IMR-90 (cell line): Measurements from ENCODE around the gene XYLB. TPM values are rescaled to one million over a fixed set of nuclear protein-coding genes. Genes with fewer than 3 reads are reported as not detected.

Experiments used
- ATAC-seq: fragments of 200-7000 bp; cut with Tn5 transposase; 2 replicates; pipeline ENCODE4 v1.9.1; 2020; ENCODE audit warnings: low read depth, mild to moderate bottlenecking, moderate library complexity
- BruUV-seq: library from RNA; stranded (reverse); fragments of 400-500 nt; replicated peaks from 2 replicates; lab custom pipeline; 2021; lab: Mats Ljungman, UMichigan
- CTCF ChIA-PET: fragments of 300-600 bp; formaldehyde crosslinking; extraction: SDS; loops from one replicate; lab custom pipeline; 2021; ENCODE audit warnings: antibody characterized with exemption; lab: Yijun Ruan, JAX
- POLR2A ChIA-PET: fragments of 300-600 bp; sonication (Branson Sonifier 250); formaldehyde crosslinking; loops from one replicate; lab custom pipeline; 2022; ENCODE audit warnings: antibody characterized with exemption; ENCODE audit not compliant: unreplicated experiment; lab: Charles Lee
- DNase-seq: peaks from one replicate; pipeline ENCODE4 v3.0.0; 2013
- H2AFZ ChIP-seq: replicated peaks from 2 replicates; pipeline ENCODE3; 2013; ENCODE audit warnings: low read length, mild to moderate bottlenecking; ENCODE audit not compliant: poor library complexity
- H2AK5ac ChIP-seq: 2 replicates; pipeline ENCODE4 v1.6.1; 2013; ENCODE audit warnings: low read depth, low read length, inconsistent platforms
- H2AK9ac ChIP-seq: replicated peaks from 2 replicates; pipeline ENCODE3; 2013; ENCODE audit warnings: mild to moderate bottlenecking, low read depth, low read length, moderate library complexity; ENCODE audit not compliant: poor library complexity
- H2BK120ac ChIP-seq: 2 replicates; pipeline ENCODE4 v1.6.1; 2013; ENCODE audit warnings: low read depth, low read length, inconsistent platforms
- H2BK15ac ChIP-seq: 3 replicates; pipeline ENCODE4 v1.6.1; 2013; ENCODE audit warnings: low read depth, low read length, inconsistent platforms
- H2BK20ac ChIP-seq: 2 replicates; pipeline ENCODE4 v1.6.1; 2013; ENCODE audit warnings: low read depth, mild to moderate bottlenecking, inconsistent platforms, low read length, moderate library complexity
- H2BK5ac ChIP-seq: 2 replicates; pipeline ENCODE4 v1.6.1; 2013; ENCODE audit warnings: mild to moderate bottlenecking, low read depth, low read length, inconsistent platforms; ENCODE audit not compliant: poor library complexity, severe bottlenecking
- H3K14ac ChIP-seq: replicated peaks from 2 replicates; pipeline ENCODE4 v1.6.1; 2013; ENCODE audit warnings: low read depth, low read length, inconsistent platforms
- H3K18ac ChIP-seq: 2 replicates; pipeline ENCODE4 v1.6.1; 2013; ENCODE audit warnings: low read depth, low read length, control low read depth
- H3K23ac ChIP-seq: 2 replicates; pipeline ENCODE4 v1.6.1; 2013; ENCODE audit warnings: low read depth, low read length, inconsistent platforms
- H3K27ac ChIP-seq: 2 replicates; pipeline ENCODE4 v1.5.1; 2013; ENCODE audit warnings: mild to moderate bottlenecking, control low read depth, low read length; ENCODE audit not compliant: insufficient read depth
- H3K27me3 ChIP-seq: 2 replicates; pipeline ENCODE4 v1.6.1; 2013; ENCODE audit warnings: low read length; ENCODE audit not compliant: control insufficient read depth, insufficient read depth
- H3K36me3 ChIP-seq: 2 replicates; pipeline ENCODE4 v1.6.1; 2013; ENCODE audit warnings: low read length, mixed read lengths; ENCODE audit not compliant: control insufficient read depth, insufficient read depth
- H3K4ac ChIP-seq: 2 replicates; pipeline ENCODE4 v1.6.1; 2013; ENCODE audit warnings: low read depth, low read length, inconsistent platforms
- H3K4me1 ChIP-seq: 2 replicates; pipeline ENCODE4 v1.6.1; 2013; ENCODE audit warnings: low read length, mixed read lengths; ENCODE audit not compliant: control insufficient read depth, insufficient read depth
- H3K4me2 ChIP-seq: 2 replicates; pipeline ENCODE4 v1.6.1; 2013; ENCODE audit warnings: low read depth, mild to moderate bottlenecking, control low read depth, low read length, moderate library complexity
- H3K4me3 ChIP-seq: 2 replicates; pipeline ENCODE4 v1.5.1; 2013; ENCODE audit warnings: low read depth, mild to moderate bottlenecking, control low read depth, low read length, moderate library complexity; ENCODE audit not compliant: insufficient read depth
- H3K56ac ChIP-seq: 2 replicates; pipeline ENCODE4 v1.6.1; 2013; ENCODE audit warnings: low read length, inconsistent platforms; ENCODE audit not compliant: insufficient read depth; ENCODE audit errors: extremely low read depth
- H3K79me1 ChIP-seq, 2 experiments: 2 replicates each; pipeline ENCODE4 v1.6.1; 2013; ENCODE audit warnings: low read length in 2 of 2, inconsistent platforms in 1 of 2, low read depth in 1 of 2
- H3K9ac ChIP-seq: 2 replicates; pipeline ENCODE4 v1.6.1; 2013; ENCODE audit warnings: low read depth, low read length, control low read depth
- H3K9me1 ChIP-seq: 2 replicates; pipeline ENCODE4 v1.6.1; 2013; ENCODE audit warnings: low read length, inconsistent platforms; ENCODE audit not compliant: insufficient read depth
- H3K9me3 ChIP-seq: 2 replicates; pipeline ENCODE4 v1.6.1; 2013; ENCODE audit warnings: low read length; ENCODE audit not compliant: control insufficient read depth, insufficient read depth
- H4K20me1 ChIP-seq: 2 replicates; pipeline ENCODE4 v1.6.1; 2013; ENCODE audit warnings: low read length, inconsistent platforms; ENCODE audit not compliant: insufficient read depth
- H4K5ac ChIP-seq: 2 replicates; pipeline ENCODE4 v1.6.1; 2013; ENCODE audit warnings: mild to moderate bottlenecking, low read depth, low read length, control low read depth
- H4K8ac ChIP-seq, 2 experiments: 2 replicates each; pipeline ENCODE4 v1.6.1; 2013; ENCODE audit warnings: low read depth in 2 of 2, low read length in 2 of 2, control low read depth in 1 of 2, inconsistent platforms in 1 of 2
- H4K91ac ChIP-seq: 2 replicates; pipeline ENCODE4 v1.6.1; 2013; ENCODE audit warnings: low read depth, low read length, inconsistent platforms; ENCODE audit not compliant: insufficient read depth
- CEBPB ChIP-seq: IDR thresholded peaks from 2 replicates; pipeline ENCODE4 v1.6.1; 2012; ENCODE audit warnings: low read depth, low read length, improper control_type of control experiment
- FOS ChIP-seq: fragments of 150-350 bp; IDR thresholded peaks from 2 replicates; pipeline ENCODE4 v1.6.1; 2016; ENCODE audit warnings: low read depth, low read length
- MAZ ChIP-seq: IDR thresholded peaks from 2 replicates; pipeline ENCODE4 v1.6.1; 2012; ENCODE audit warnings: low read depth, mild to moderate bottlenecking, low read length, improper control_type of control experiment, moderate library complexity, borderline replicate concordance
- MXI1 ChIP-seq: IDR thresholded peaks from 2 replicates; pipeline ENCODE4 v1.6.1; 2012; ENCODE audit warnings: low read depth, mild to moderate bottlenecking, low read length, moderate library complexity, borderline replicate concordance
- RCOR1 ChIP-seq: IDR thresholded peaks from 2 replicates; pipeline ENCODE4 v1.6.1; 2012; ENCODE audit warnings: mild to moderate bottlenecking, low read length, improper control_type of control experiment; ENCODE audit not compliant: insufficient replicate concordance
- RFX5 ChIP-seq: IDR thresholded peaks from 2 replicates; pipeline ENCODE4 v1.8.0; 2012; ENCODE audit warnings: low read depth, mild to moderate bottlenecking, low read length, moderate library complexity
- WGBS, 2 experiments: methylation state at CpG; one replicate each; pipeline versions ENCODE4 v1.1.5 to v1.1.7; 2013; ENCODE audit warnings: missing lambda C conversion rate in 2 of 2; ENCODE audit not compliant: insufficient read length in 1 of 2; ENCODE audit errors: extremely low coverage in 2 of 2; 5-methylcytosine and 5-hydroxymethylcytosine counted together
- dilution Hi-C: fragments of 300-500 bp; cut with HindIII; formaldehyde crosslinking; loops from one replicate; pipeline ENCODE4 v1.14.3; 2018; ENCODE audit warnings: low sequenced_read_pairs; ENCODE audit not compliant: unreplicated experiment
- in situ Hi-C: fragments of 300-500 bp; cut with MboI; formaldehyde crosslinking; loops from 3 replicates; pipeline ENCODE4 v1.14.3; 2019; ENCODE audit warnings: low sequenced_read_pairs, inconsistent platforms, mixed read lengths
- intact Hi-C: fragments of 100-400 bp; cut with micrococcal nuclease; formaldehyde crosslinking; loops from 2 replicates; pipeline ENCODE4 v1.10.0; 2022
- polyA plus RNA-seq, 3 experiments: library from polyadenylated mRNA; depleted of rRNA; stranded (reverse); fragments of >200 nt; gene quantifications; 2 replicates each; pipeline ENCODE4 v1.2.3, GENCODE V29; 2012; ENCODE audit warnings: low replicate concordance in 1 of 3
- total RNA-seq: library from RNA; depleted of rRNA; stranded (reverse); fragments of >200 nt; gene quantifications from 2 replicates; pipeline ENCODE4 v1.2.3, GENCODE V29; 2012
- TF ChIP-seq, protein P1 (sequence below): fragments of 150-350 bp; IDR thresholded peaks from 2 replicates; pipeline ENCODE4 v1.6.1; 2017; ENCODE audit warnings: mild to moderate bottlenecking, antibody characterized with exemption, low read length, low read depth

The XYLB gene
- total and polyA plus RNA-seq, 2 of the 4 experiments (the other 2 are of a cell fraction): 3.0 to 3.4 TPM

GRCh38 chr3:38315488-38316230 is 30.9 kb upstream of the XYLB start:
- in situ Hi-C loops (no loop called here), intact Hi-C loops (no loop called here), dilution Hi-C loops (no loop called here)
- H3K4me1 ChIP-seq: no peaks in the 10 kb centered on the region
- ATAC-seq (no peak), DNase-seq (no peak)
- H3K9me1 ChIP-seq: no peaks in the 10 kb centered on the region
- no peaks in the 10 kb centered on the region for H4K20me1 ChIP-seq
- H2AK5ac ChIP-seq: no peak overlapping the region
- no peak overlapping the region for H4K5ac ChIP-seq
- no peak overlapping the region for H3K4me2 ChIP-seq
- no peak overlapping the region for H2BK5ac ChIP-seq
- no peak overlapping the region for H3K9ac ChIP-seq
- H3K14ac ChIP-seq: no peak overlapping the region
- H3K4me3 ChIP-seq: no peak overlapping the region
- no peak overlapping the region for H3K23ac ChIP-seq
- no peak overlapping the region for H2AK9ac ChIP-seq
- POLR2A ChIA-PET: no interaction called here
- TF ChIP-seq MAZ (no peak), MXI1 (no peak), RFX5 (no peak), RCOR1 (no peak), FOS (no peak), CEBPB (no peak)
- TF ChIP-seq, protein P1, sequence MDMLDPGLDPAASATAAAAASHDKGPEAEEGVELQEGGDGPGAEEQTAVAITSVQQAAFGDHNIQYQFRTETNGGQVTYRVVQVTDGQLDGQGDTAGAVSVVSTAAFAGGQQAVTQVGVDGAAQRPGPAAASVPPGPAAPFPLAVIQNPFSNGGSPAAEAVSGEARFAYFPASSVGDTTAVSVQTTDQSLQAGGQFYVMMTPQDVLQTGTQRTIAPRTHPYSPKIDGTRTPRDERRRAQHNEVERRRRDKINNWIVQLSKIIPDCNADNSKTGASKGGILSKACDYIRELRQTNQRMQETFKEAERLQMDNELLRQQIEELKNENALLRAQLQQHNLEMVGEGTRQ: no peak
- H2BK20ac ChIP-seq: no peak overlapping the region
- WGBS, 2 experiments: 70% methylated on average over 2 of the region's 10 CpGs; no CpG with 5 or more reads in 1 of the 2 experiments
- H2BK15ac ChIP-seq: no peak overlapping the region
- no peaks in the 10 kb centered on the region for H3K36me3 ChIP-seq
- no peaks in the 10 kb centered on the region for H3K79me1 ChIP-seq
- H2AFZ ChIP-seq: no peak overlapping the region
- no peak overlapping the region for H4K91ac ChIP-seq
- H3K18ac ChIP-seq: no peak overlapping the region
- H4K8ac ChIP-seq: no peak overlapping the region
- H3K4ac ChIP-seq: no peak overlapping the region
- BruUV-seq: no TSS peak
- no peak overlapping the region for H2BK120ac ChIP-seq
- peaks cover 16% of the 10 kb centered on the region for H3K27me3 ChIP-seq
- H3K27ac ChIP-seq: no peak overlapping the region
- CTCF ChIA-PET: interaction anchor here (1.1 kb wide), 1 partner anchor 31 kb away, joined by 4 read pairs; the partner anchor contains the start of gene XYLB
- no peaks in the 10 kb centered on the region for H3K9me3 ChIP-seq
- no peak overlapping the region for H3K56ac ChIP-seq
